ENCODE results near the gene CDC6.

Gene CDC6

DNA sequence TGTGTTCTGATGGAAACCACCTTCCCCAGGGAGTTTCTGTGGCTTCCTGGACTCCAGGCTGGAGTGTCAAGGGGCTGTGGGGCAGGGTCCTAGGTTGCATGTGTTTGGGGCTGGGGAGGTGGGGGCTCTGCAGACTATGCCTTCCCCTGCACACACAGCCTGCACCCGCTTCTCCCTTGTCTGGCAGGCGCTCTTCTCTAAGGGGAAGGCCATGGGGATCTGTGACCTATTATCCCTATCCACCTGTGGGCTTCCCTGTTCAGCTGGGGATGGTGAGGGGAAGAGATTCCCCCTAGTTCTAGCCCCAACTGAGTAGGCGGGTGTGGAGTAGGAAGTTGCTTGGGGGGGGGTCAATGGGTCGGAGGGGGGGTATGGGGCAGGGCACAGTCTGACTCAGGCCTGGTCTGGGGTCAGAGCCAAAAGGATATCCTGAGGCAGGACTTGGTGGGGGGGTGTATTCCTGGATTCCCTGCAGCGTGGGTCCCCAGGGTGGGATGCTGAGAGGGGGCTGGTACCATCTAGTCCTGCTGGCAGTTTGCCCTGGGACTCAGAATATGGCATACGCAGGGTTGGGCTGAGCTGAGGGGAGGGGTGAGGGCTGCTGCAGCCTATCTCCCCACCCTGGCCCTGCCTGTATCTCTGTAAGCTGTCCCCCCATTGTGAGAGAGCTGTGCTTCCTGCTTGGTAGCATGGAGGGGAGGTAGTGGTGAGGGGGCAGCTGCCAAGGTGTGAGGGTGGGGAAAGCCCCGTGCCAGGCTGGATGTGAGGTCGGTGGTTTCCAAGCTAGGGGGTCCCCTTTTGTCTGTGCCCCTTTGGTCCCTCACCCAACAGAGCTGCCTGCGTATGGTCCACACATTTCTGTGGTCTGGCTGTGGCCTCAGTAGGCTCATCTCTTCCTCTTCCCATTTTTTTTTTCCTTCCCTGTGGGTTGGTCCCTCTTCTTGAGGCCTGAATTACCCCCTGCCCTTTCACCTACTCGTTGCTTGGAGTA is 36.0 kb downstream of the CDC6 start:
- DNase-seq (ENCODE audit: low read depth), result no peak

- DNase-seq (ENCODE audit: low read depth), result no peak
These were observed 37.7 kb downstream of the CDC6 start for GRCh38 chr17:40325156-40326013.

DNA sequence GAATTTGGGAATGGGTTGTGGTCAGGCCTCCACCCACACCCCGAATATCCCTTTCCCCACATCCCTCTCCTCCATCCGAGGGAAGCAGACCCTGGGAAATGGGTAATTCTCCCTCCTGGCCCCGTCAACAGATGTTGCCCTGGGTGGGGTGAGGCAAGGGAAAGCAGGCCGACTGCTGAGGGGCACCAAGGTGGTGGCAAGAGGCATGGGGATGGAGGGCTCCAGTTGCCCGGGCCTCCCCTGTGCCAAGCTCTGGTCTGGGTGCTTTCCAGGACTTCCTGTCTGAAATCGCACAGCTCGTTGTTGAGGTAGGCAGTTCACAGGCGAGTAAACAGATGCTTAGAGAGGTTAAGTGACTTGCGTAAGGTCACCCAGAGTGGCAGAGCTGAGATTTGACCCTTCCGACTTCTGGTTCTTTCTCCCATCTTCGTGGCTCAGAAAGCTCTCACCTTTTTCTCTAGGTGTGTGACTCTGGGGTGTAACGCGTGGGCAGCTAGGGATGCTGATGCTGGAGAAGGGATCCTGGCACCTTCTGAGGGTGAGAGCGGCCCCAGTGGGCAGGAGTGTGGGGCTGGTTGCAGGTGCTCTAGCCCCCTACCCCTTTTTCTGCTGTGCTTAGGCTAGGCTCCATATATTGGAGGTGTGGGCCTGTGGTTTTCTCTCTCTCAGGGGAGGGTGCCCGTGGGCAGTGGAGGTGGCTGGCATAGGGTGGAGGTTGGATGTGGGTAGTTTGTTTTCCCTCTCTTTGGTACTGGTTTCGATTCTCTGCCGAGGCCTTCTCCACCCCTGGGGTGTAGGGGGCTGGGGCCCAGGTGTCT is 38.5 kb downstream of the CDC6 start:
- DNase-seq (ENCODE audit: low read depth), result no peak

GRCh38 chr17:40326832-40327199 is 39.1 kb downstream of the CDC6 start:
- no peak for DNase-seq (ENCODE audit: low read depth)

DNA sequence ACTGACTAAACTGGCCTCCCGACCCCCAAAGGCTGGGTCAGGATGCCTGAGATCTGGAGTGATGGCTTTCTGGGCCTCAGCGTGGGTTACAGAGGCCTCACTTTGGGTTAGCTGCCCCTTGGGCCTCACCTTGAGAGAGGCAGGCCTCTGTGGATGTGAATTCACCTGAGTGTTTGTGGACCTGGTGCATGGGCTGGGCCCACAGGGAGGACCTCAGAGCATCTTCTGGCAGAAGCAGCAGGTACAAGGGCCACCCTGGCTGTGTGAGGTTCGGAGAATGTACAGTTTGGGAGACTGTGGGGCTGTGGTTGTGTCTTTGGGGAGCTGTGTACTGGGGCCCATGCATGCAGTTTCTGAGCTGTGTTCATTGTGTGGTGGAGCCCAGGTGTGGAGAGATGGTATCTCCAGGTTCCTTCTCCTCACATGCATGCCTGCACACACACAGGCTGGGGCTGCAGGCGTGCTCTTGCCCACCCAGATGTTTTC is 39.6 kb downstream of the CDC6 start:
- DNase-seq (ENCODE audit: low read depth), result no peak

GRCh38 chr17:40327735-40328385 is 40.2 kb downstream of the CDC6 start:
- no peak for DNase-seq (ENCODE audit: low read depth)

- no peak for DNase-seq (ENCODE audit: low read depth)
These were observed 40.7 kb downstream of the CDC6 start for GRCh38 chr17:40328386-40328766.

- DNase-seq (ENCODE audit: low read depth), result no peak
These were observed 42.4 kb downstream of the CDC6 start for GRCh38 chr17:40329839-40330794.

GRCh38 chr17:40330850-40331470 is 43.3 kb downstream of the CDC6 start:
- no peak for DNase-seq (ENCODE audit: low read depth)

DNA sequence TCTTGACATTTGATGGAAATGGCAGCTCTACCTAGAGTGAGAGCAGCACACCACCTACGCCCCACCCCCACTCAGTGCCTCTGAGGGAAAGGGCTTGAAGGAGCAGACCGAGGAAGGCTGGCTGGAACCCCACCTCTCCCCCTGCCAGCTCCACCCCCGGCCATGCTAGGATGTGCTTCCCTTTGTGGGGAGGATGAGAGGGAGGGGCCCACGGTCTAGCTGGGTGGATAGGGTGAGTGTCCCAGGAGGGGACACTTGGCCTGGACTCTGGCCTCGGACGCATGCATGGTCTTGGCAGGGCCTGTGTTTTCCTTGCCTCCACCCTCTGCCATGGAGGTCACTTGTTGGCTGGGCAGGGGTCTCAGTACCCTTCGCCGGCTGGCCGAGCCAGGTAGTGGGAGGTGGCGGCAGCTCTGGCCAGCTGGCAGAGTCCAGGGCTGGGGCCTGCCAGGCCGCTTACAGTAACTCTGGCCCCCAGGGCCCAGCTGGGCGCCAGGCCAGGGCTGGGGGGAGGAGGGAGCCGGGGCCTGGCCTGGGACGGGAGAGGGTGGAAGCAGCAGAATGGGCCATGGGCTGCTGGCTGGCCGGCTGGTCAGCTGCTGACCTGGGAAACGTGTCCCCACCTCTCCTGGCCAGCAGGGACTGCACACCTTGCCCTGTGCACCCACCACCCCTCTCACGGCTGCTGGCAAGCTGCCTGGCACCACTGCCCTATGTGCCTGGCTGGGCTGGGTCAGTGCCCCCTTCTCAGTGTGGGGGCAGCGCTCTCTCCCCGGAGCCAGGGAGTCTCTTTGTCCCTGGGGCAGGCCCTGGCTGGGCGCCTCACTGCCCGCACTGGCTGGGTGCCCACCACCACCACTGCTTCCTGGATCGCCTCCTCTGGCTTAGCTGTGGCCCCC is 44.3 kb downstream of the CDC6 start:
- DNase-seq (ENCODE audit: low read depth), result no peak

DNA sequence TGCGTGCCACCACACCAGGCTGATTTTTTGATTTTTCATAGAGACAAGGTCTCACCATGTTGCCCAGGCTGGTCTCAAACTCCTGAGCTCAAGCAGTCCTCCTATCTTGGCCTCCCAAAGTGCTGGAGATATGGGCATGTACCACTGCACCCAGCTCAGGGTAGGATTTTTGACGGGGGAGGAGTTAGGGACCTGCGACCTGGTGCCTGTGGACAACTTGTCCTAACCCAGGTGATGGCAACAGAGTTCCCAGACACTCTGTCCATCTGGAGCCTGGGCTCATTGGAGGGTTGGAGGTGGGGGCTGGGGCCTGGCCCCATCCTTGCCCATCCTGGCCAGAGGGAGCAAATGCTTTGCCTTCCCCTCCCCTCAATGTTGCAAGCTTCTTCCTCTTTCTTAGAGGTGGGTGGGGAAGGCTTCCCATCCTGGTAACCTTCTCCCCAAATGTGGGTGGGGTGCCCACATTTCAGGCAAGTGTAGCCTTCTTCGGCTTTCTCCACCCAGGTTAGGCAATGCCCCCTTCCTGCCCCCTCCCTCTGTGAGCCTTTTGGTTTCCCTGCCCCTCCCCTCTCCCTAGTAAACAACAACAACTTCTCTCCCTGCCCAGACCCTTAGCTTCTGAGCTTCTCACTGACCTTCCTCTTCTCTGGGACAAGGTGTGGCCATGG is 46.2 kb downstream of the CDC6 start:
- DNase-seq (ENCODE audit: low read depth), result no peak

DNA sequence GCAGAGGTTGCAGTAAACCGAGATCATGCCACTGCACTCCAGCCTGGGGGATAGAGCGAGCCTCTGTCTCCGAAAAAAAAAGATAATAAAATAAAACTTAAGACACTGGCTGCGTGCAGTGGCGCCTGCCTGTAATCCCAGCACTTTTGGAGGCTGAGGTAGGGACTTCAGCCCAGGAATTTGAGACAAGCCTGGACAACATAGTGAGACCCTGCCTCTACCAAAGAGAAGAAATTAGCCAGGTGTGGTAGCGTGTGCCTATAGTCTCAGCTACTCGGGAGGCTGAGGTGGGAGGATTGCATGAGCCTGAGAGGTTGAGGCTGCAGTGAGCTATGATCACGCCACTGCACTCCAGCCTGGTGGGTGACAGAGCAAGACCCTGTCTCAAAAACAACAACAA is 47.9 kb downstream of the CDC6 start:
- no peak for DNase-seq (ENCODE audit: low read depth)

- DNase-seq (ENCODE audit: low read depth), result no peak
These were observed 49.7 kb downstream of the CDC6 start for GRCh38 chr17:40337351-40337750.

DNA sequence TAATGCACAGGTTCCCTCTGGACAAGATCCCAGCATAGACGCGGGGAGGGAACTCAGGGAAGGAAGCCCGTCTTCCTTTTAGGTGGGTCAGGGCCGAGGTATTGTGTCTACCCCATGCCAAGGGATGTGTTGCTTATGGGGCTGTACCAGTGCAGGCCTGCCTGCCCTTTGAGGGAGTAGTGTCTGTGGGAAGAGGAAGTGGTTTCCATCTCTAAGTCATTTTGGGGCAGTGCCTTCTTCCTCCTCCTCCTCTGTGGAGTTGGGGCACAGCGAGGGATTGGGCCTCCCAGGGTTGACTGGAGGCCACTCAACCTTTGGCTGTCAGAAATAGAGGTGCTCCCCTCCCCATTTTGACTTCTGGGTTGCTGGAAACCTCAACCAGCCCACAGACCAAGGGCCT is 50.4 kb downstream of the CDC6 start:
- DNase-seq (ENCODE audit: low read depth), result no peak

DNA sequence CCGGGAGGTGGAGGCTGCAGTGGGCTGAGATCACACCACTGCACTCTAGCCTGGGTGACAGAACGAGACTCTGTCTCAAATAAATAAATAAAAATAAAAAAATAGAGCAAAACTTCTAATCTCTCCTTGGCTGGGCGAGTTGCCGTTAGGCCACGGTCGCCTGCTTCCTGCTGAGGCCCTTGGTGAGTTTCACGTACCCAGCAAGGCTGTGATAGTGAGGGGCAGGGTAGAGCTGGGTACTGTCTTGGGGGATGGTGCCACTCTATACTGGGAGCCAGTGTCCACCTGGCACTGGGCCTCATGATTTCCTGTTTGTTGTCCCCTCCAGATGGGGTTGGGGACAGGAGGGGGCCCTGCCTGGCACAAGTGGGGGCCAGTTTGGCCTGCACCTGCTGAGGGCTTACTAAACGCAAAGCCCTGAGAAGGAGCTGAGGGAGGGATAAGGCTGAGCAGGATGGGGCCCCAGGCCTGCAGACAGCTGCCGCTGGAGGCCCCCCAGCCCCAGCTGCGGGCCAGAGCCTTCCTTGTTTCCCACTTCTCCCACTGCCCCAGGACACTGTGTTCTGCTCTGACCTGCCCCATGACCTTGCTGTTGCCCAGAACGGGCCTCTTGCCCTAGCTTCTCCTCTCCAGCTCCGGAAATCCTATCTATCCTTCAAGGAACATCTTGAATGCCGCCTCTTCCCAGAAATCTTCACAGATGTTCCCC is 51.4 kb downstream of the CDC6 start:
- peak; percentile 33 for DNase-seq (ENCODE audit: low read depth)

DNA sequence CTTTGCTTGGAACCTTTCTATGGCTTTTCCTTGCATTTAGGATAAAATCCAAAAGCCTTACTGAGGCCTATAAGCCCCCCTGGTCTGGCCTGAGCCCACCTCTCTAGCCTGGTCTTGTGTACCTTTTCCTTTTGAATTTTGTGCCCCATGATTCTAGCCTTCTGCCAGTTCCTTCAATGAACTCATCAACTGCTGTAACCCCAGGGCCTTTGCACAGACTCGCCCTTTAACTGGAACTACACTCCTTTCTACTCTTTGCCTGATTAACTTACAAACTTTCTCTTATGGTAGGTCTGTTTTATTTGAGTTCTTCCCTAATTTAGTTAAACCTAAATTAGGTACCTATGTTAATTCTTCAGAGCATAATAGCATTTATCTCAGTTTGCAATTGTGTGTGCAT is 52.6 kb downstream of the CDC6 start:
- DNase-seq (ENCODE audit: low read depth), result no peak
